T47D (cell line): ENCODE data around the gene AGPAT3.

ENCODE experiments used
- DNase-seq, 2 experiments: peaks; one replicate each; pipeline versions ENCODE4 v3.0.0 to v3.0.0-alpha.2; 2011 to 2012; ENCODE audit warnings: low read depth in 1 of 2, low spot score in 1 of 2
- JUND ChIP-seq: IDR thresholded peaks from 2 replicates; pipeline ENCODE4 v1.6.1; 2012; ENCODE audit warnings: low read depth
- in situ Hi-C: cut with HindIII; loops from 2 replicates; pipeline ENCODE4 v1.10.0; 2016; ENCODE audit warnings: low sequenced_read_pairs, low pct_unique_long_range_greater_than_20kb

The AGPAT3 gene

DNA sequence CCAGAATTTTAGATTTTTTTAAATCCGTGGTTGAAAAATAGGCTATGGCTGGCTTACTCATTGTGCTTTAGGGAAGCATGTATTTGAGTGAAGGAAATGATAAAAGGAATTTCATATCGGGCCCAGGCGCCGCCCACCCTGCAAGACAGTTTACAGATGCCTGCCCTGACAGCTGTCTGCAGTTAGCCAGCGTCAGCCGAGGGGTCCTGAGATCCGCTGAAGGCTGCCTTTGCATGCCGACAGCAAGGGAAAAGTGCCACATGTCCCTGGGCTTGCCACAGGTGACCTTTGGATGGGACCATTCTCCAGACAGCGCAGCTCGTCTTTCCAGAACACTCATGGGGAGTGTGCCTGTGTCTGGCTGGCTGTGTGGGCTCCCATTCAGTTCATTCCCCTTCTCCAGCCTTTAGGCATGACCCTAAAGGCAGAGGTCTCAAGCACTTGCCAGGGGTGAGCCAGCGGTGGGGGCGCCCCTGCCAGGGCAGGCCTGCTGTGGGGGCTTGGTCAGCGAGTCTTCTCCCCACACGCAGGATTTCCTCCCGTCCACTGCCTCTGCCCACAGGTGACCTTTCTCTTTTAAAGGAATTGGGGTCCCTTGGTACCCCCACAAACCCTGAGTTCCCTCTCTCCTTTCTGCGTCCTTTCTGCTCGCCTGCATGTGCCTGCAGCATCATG, 101.0 kb downstream of the AGPAT3 start:
- TF ChIP-seq JUND, result no peak
- DNase-seq, result no peak
- in situ Hi-C loops, result no loop called here

DNA sequence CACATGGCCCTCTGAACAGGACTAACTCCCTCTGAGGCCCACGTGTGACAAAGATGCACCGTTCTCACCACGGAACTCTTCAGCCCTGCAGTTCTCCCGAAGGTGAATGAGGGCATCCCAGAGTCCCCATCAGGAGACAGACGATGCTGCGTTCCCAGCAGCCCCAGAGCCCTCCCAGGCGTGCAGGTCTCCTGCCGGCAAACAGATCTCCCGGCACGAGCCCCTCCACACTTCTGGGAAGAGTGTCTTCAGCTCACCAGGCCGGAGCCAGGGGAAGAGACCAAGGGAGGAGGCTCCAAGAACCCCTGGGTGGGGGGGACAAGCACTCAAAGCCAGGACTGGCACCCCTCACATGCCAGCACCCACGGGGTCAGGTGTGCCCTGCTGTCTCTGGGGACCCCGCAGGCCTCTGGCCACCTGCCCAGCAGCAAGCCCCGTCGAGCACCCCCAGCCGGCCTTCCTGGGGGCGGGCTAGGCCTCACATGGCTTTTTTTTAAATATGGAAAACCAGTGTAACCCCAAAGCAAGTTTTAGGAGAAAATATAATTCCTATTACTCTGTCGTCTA, 102.0 kb downstream of the AGPAT3 start:
- no peak for TF ChIP-seq JUND
- in situ Hi-C loops, result no loop called here
- no peak for DNase-seq

GRCh38 chr21:43967981-43968380, 103.0 kb downstream of the AGPAT3 start:
- TF ChIP-seq JUND, result no peak
- in situ Hi-C loops, result no loop called here
- DNase-seq, result no peak

GRCh38 chr21:43968410-43969114, 103.5 kb downstream of the AGPAT3 start:
- DNase-seq, result no peak
- TF ChIP-seq JUND, result no peak
- in situ Hi-C loops, result no loop called here

GRCh38 chr21:43969115-43969444, 104.1 kb downstream of the AGPAT3 start:
- in situ Hi-C loops, result no loop called here
- no peak for TF ChIP-seq JUND
- DNase-seq, result no peak

GRCh38 chr21:43970551-43970950, 105.5 kb downstream of the AGPAT3 start:
- no peak for DNase-seq
- no peak for TF ChIP-seq JUND
- in situ Hi-C loops, result no loop called here

DNA sequence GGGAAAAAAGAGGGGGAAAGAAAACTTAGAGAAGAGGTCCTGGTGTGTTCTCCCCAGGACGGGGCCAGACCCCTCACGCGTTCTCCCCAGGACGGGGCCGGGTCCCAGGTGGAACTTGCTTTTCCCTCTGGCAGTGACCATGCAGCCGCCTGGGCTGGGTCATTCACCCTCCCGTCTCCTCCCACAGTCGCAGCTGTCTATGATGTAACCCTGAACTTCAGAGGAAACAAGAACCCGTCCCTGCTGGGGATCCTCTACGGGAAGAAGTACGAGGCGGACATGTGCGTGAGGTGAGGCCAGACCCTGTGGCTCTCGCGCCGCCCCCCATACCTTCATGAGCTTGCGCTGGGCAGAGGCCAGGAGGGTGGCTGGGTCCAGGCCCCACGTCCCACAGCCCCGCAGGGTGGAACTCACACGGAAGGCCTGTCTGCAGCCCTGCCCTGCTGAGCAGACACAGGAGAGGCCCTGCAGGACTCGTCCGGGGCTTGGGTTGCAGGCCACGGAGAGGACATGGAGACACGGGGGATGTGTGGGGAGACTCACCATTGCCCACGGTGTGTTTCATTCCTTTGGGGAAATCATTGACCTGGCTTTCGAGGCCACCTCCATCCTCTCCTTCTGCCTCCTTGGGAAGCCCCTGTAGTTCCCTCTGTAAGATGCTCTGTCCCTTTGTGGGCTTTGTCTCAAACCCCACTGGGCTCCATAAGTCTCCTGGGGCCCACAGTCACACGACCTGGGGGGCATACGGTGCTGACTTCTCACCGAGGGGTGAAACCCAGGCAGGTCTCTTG, 106.4 kb downstream of the AGPAT3 start:
- in situ Hi-C loops, result no loop called here
- DNase-seq, result no peak
- TF ChIP-seq JUND, result no peak

DNA sequence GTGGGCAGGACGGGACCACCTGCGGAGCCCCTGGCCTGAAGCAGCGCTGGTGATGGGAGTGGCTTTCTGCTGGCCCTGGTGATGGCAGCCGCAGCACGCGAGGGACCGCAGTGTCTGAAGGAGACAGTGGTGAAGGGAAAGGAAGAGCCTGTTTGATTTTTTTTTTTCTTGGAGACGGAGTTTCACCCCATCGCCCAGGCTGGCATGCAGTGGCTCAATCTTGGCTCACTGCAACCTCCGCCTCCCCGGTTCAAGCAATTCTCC, 106.9 kb downstream of the AGPAT3 start:
- no peak for TF ChIP-seq JUND
- in situ Hi-C loops, result no loop called here

GRCh38 chr21:43972850-43973633, 108.0 kb downstream of the AGPAT3 start:
- no peak for DNase-seq
- in situ Hi-C loops, result no loop called here
- TF ChIP-seq JUND, result no peak

More for the DNA sequence above, 106.9 kb downstream of the AGPAT3 start:
- DNase-seq, result no peak

DNA sequence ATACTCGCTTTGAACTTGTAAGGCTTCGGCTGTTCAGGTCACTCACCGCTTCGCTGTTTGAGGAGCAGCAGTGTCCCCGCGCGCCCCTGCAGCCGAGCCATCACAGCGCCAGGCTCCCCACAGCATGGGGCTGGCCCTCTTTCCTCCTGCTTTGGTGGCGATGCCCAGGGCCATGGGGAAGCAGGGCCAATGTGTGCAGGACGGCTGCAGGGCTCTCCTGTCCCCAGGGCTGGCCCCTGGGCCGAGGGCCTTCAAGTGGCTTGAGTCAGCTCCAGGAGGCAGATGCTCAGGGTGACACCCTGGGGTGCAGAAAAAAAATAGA, 108.6 kb downstream of the AGPAT3 start:
- TF ChIP-seq JUND, result no peak
- in situ Hi-C loops, result no loop called here
- no peak for DNase-seq

- in situ Hi-C loops, result no loop called here
- no peak for TF ChIP-seq JUND
These were observed 109.9 kb downstream of the AGPAT3 start for GRCh38 chr21:43974791-43975468.

GRCh38 chr21:43975469-43976098, 110.6 kb downstream of the AGPAT3 start:
- in situ Hi-C loops, result no loop called here
- no peak for TF ChIP-seq JUND
- peak; percentile 78 to 91 for DNase-seq

More at GRCh38 chr21:43974791-43975468, 109.9 kb downstream of the AGPAT3 start:
- DNase-seq, result no peak
